GM18861 (cell line): Measurements from ENCODE around the gene DUSP9.
"Not testable (repeated sequence)": the region's sequence is repeated elsewhere in the genome, so short reads cannot be mapped to it uniquely, and the experiment has no call there.

Experiments used
- ATAC-seq: cut with Tn5 transposase; IDR thresholded peaks from one replicate; pipeline ENCODE4 v1.9.1; 2021; ENCODE audit not compliant: unreplicated experiment

Gene DUSP9, protein sequence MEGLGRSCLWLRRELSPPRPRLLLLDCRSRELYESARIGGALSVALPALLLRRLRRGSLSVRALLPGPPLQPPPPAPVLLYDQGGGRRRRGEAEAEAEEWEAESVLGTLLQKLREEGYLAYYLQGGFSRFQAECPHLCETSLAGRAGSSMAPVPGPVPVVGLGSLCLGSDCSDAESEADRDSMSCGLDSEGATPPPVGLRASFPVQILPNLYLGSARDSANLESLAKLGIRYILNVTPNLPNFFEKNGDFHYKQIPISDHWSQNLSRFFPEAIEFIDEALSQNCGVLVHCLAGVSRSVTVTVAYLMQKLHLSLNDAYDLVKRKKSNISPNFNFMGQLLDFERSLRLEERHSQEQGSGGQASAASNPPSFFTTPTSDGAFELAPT

DNA sequence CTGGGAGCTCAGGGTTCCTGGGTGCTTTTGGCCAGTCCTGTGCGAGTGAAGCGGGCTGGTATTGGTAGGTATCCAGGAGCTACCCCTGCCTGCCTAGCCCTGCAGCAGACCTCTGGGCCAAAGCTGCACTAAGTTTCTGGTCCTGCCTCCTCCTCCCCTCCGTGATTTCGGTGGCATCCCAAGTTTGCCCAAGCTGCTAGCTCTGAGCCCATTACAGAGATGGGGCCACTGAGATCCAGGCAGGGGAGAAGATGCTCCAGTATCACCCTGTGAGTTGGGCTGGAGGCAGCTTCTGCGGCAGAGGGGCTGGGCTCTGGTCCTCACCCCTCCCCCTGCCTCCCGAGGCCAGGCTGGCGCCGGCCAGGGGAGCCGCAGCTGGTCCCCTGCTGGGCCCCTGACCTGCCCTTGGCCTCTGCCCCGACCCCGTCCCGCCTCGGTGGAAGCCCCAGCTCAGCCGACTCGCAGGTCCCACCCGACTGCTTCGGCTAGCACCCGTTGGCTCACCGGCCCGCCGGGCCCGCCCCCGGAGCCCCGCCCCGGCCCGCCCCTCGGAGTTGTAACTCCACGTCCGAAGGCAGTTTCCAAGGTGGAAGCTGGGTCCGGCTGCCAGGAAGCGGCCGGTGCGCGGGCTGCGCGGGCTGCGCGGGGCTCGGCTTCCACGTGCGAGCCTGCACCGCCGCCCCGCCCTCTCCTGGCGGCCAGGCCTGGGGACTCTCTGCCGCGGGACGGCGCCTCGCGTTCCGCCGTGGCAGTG lies at the start of gene DUSP9:
Gene DUSP9, plus strand, starts transcription at position 584 of the 754 bp plus-strand sequence. CDS start 751 bp downstream, outside the sequence.
- ATAC-seq: no peak

DNA sequence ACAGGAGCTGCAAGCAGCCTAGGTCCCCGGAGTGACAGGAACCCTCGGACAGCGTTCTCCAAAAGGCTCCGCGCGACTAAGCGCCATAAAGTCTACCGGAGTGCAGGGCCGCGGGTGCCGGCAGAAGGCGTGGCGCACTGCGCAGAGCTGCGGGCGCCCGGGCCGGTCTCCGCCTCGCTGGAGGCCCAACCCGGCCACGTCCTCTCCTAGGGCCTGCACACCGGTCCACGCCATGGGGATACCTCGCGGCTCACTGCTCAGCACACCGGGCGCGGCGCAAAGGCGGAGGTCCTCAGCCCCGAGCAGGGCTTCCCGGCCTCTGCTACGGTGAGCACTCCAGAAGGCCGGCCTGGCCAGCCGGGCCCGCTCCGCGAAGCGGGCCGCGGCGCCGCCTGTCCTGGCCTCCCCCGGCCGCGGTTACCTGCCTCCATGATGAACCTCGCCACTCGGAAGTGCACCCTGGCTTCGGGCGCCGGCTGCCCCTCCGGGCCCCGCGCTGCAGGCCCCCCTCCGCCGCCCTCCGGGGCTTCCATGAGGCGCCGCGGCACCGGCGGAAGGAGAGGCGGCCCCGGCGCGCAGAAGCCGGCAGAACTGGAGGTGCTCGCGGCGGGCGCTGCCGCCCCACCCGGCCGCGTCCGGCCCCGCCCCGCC lies 48.3 kb upstream of the DUSP9 start, which contains the start of gene CCNQ:
Gene CCNQ, minus strand, starts transcription at position 599 of the 651 bp plus-strand sequence. Its CDS starts 66 bp downstream, at position 533.
- peak; percentile 37 for ATAC-seq

DNA sequence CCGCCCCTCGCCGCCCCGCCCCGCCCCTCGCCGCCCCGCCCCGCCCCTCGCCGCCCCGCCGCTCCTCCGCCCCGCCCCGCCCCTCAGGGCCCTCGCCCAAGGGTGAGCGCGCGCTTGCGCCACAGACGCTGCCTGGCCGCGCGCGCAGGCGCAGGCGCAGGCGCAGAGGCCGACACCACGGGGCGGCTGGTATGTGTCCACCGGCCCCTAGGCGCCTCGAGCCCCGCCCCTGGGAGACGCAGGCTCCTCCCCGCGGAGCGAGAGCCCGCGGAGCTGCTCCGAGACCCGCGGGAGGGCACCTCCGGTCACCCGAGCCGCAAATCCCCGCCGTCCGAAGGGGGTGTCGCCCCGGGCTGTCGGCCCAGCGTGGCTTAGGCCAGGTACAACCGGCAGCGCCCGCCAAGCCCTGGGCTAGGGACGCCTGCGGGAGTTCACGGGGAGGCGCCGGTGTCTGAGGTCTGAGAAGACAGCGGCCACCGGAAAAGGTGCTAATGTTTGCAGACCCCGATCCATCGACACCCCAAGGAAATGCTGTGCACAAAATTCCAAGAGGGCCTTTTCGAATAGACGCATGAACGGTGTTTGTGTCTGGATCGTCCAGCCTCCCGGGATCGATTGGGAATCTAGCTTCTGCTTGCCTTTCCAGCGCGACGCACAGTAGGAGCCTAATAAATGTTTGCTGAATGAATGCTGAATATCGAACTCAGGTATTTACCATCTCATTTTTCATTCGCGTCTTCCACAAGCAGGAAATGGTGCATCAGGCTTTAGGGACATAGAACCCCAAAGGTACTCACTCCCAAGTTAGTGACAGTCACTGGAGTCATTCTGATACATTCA lies 47.6 kb upstream of the DUSP9 start:
- peak; percentile 70 for ATAC-seq

DNA sequence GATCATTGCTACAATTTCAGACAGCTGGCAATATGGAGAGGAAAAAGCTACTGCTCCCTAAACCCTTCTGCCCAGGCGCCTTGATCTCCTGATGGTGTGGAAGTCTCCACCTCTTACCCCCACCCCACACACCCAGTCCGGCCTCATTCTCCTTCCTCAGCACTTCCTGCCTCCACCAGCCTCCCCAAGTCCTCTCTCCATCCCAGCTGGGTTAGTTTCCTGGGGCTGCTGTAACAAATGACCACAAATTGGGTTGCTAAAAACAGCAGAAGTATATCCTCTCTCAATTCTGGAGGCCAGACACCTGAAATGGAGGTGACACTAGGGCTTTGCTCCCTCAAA lies 47.0 kb upstream of the DUSP9 start:
- no peak for ATAC-seq

DNA sequence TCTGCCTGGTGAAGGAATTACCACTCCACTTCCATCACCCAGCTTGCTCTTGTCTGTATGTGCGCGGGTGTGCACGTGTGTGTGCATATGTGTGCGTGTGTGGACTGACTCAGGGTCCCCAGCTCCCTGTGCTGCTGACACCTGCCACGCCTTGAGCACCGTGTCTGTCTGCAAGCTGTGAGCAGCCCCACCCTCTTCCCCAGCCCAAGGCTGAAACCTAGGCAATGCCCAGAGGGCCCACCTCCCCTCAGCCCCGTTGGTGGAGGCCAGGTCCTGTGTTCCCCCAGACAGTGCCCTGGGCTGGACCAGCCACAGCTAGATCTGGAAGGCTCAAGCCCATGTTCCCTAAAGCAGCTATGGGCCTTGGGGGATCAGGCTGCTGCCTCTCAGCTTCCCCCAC lies 46.1 kb upstream of the DUSP9 start:
- ATAC-seq: no peak

DNA sequence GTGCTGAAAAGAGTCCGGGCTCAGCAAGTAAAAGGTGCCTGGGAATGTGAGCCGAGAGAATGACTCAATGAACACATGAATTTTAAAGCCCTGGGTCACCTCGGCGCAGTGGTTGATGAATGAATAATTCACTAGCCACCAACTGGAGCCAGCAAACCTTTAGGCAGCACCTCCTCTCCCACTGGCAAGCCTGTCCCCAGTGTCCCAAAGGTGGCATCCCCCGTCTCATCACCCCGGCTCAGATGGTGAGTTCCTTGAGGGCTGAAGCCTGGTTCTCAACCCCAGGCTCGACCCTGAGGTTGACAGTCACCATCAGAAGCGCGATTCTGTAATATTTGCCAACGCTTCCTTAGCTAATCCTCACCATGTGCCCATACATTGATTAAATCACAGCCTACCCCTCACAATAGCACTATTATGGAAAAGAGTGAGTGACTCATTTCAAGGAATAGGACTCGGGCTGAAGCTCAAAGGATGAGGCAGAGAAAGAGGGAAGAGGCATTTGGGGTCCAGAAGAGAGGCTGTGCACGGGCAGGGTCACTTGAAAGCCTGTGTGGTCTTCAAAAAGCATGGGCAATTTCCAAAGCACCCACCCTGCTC lies 45.4 kb upstream of the DUSP9 start:
- ATAC-seq: no peak

DNA sequence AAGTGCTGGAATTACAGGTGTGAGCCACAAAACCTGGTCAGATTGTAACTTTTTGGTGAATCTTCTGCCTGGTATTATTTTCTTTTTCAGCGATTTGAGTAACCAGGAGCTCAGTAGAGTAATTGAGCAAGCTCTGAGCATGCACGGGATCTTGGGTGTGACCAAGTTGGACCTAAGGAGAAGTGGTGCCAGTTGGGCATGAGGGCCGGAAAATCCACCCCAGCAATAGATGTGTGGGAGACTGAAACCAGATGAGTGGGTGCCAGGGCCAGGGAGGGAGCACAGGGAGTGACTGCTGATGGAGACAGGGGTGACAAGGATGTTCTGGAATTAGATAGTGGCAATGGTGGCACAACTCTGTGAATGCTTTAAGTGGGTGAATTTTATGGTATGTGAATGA lies 44.4 kb upstream of the DUSP9 start:
- no peak for ATAC-seq

DNA sequence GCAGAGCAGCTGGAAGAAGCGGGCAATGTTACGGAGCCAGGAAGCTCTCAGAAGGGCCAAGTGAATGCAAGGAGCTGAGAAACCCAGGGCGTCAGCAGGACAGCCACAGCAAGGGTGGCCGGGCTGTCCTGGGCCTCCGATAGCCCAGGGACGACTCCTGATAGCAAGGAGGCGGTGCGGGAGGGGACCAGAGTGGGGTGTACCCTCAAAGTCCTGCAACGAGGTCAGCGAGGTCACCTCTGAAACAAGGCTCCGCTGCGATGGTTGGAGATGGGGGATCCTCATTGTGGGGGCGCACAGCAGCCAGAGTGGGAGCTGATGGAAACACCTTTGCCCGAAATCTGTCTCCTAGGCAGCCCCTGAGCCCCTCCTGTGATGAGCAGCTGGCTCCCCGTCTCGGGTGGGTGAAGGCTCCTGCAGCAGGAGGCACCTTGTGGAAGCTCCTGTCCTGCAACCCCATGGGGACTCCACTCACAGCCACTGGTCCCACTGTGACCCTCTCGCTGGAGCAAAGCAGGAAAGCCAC lies 43.8 kb upstream of the DUSP9 start:
- no peak for ATAC-seq

DNA sequence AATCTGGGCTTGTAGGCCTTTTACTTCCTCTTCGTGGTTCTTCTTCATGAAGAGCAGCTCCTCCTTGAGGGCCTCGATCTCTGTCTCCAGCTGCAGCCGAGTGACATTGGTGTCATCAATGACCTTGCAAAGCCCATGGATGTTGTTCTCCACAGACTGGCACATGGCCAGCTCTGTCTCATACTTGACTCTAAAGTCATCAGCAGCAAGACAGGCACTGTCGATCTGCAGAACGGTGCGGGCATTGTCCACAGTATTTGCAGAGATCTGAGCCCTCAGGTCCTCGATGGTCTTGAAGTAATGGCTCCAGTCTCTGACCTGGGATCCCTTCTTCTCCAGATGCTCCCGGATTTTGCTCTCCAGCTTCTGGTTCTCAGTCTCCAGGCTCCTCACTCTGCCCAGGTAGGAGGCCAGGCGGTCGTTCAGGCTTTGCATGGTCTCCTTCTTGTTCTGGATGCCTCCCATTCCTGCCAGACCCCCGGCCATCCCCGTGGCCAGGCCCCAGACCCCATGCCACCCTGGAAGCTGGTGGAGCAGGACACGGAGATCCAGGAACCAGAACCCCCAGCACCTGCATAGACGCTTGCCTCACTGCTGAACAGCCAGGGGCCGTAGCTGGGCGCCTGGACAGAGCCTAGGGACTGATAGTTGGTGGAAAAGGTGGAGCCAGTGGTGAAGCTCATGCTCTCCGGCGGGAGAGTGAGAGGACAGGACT lies 42.2 kb upstream of the DUSP9 start:
- not testable (repeated sequence) for ATAC-seq

DNA sequence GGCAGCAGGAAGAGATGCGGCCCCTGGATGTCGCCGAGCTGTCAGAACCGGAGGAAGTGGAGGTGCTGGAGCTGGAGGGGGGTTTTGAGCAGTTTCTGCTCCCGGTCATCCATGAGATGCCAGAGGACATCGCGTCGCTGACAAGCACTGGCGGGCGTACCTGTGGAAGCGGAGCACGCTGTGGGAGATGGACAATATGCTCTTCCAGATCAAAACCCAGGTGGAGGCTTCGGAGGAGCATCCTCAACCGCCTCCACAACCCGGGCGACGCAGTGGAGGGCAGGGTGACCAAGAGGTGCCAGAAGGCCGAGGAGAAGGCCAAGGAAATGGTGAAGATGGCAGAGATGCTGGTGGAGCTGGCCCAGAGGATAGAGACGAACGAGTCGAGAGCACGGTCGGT lies 40.5 kb upstream of the DUSP9 start:
- no peak for ATAC-seq

DNA sequence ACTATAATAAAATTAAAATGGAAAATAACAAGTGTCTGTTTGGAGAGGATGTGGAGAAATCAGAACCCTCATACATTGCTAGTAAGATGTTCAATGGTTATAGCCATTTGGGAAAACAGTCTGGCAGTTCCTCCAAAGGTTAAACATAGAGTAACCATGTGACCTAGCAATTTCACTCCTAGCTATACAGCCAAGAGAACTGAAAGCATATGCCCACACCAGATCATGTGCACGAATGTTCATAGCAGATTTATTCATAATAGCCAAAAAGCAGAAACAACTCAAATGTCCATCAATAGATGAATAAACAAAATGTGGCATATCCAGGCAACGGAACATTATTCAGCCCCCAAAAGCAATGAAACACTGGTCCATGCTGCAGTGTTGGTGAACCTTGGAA lies 38.6 kb upstream of the DUSP9 start:
- no peak for ATAC-seq

DNA sequence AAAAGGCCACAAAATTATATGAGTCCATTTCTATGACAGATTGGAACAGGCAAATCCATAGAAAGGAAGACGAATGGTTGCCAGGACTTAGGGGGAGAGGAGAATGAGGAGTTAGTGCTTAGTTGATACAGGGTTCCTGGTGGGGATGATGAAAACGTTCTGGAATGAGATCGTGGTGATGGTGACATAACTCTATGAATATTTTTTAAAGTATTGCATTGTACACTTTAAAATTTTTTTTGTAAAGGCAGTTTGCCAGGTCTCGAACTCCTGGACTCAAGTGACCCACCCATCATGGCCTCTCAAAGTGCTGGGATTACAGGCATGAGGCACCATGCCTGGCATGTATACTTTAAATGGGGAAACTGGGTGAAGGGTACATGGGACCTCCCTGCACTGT lies 38.2 kb upstream of the DUSP9 start:
- ATAC-seq: no peak

DNA sequence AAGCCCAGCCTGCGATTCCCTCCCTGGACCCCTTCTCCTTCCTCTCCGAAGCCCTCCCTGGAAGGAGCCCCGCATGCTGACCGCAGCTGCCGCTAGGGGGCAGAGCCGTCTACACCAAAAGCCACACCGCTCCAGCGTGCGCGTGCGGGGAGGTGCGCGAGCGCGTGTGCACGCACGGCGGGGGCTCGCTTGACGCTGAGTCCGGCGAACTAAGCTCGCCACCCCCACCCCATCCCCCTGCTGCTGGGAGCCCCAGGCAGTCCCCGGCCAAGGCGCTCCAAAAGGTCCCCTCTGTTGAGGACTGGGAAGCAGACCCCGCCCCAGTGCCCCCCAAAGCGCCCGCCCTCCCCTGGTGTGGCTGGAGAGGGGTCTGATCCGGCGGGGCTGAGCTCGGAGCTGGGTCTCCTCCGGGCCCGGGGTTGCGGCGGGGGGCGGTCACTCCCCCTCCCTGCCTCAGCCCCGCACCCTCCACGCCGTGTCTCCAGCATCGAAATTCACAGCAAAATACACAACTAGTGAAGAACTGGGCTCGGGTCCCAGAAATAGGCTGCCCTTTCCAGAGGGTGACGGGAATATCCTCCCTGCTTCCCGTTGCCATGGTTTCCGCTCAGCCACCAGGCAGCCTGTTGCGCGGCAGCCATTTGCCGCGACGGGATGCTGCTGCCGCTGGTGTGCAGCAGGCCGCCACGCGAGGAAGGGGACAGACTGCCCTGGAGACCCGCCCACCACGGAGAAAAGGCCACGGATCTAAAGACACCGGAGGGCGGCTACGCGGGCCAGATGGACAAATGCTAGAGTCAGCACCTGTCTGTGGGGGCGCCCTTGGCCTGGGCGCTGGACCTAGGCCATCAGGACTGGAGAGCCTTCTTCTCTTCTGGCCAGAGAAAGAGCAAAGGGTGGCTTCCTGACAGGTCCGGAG lies 36.8 kb upstream of the DUSP9 start:
- no peak for ATAC-seq

DNA sequence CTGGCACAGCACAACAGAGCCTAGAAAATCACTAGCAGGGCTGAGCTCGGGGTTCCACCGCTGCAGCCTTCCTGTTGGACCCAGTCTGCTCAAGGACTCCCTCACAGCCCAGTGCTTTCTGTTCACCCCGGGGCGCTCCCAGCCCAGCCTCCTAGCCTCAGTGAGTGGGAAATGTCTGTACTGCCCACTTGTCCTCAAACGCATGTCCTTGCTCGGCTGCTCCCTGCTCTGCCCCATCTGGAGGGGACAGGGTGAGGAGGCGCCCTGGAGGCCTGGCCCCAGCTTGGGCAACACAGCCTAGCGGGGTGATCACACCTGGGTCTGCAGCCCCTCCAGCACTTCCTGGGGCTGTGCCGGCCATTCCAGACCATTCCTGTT lies 36.2 kb upstream of the DUSP9 start:
- ATAC-seq: no peak

DNA sequence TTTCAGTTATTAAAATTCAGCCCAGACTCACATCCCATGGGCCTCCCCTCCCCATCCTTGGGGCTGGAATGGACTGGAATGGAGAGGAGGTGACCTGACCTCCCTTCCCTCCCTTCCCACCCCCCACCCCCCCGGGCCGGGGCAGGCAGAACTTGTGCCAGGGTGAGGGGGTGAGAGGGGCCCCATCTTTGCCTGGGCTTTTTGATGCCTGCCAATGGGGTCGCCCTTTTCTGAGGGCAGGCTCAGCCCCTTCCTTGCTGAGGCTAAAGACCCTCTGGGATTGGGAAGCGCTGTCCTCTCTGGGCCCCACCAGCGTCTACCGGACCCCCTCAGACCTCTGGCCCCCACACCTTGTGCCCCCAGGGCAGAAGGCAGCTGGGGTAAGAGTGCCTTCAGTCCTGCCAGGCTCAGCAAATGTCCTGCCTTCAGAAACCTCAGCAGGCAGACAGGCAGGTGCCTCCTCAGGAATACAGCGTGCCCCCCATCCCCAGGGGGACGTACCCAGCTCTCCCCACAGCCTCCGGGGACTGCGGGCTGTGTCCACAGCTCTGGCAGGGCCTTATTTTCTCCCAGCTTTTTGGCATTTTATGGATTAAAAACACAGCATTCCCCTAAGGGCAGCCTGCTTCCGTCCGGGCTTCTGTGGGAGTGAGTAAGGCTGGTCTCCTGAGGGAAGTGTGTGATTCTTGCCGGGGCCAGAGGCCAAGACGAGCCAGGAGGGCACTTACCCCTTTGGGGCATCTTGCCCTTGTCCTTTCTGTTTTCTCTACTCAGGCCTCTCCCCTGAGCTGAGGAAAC lies 35.5 kb upstream of the DUSP9 start:
- ATAC-seq: no peak

DNA sequence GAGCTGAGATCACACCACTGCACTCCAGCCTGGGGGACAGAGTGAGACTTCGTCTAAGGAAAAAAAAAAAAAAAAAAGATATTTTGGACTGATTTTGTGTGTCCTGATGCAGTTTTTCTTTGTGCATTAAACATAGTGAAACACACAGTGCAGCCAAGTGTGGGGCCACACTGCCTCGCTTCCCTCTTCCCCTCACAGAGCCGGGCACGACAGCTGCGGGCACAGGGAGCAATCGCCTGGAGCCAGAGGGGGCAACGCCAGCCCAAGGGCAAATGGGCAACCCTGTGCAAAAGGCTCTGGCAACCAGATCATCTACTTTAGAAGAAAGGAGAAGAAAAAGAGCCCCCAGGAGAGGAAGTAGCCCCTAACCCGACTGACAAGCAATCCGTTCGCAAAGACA lies 34.6 kb upstream of the DUSP9 start:
- no peak for ATAC-seq

DNA sequence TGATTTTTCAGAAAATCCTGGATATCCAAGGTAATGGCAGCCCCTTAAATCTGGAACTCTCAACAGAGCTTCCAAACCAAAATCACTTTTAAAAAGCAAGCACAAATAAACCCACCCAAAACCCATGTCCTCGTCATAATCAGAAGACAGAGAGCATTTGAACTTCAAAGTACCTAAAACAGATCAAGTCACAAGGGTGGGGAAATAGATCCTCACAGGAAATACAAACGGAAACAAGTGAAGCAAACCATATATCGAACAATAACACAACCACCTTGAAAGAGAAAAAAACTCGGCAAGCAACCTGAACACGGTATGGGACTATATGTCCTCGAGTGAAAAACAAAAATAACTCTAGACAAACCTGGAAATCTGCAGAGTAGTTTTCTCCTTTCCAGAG lies 32.2 kb upstream of the DUSP9 start:
- no peak for ATAC-seq

DNA sequence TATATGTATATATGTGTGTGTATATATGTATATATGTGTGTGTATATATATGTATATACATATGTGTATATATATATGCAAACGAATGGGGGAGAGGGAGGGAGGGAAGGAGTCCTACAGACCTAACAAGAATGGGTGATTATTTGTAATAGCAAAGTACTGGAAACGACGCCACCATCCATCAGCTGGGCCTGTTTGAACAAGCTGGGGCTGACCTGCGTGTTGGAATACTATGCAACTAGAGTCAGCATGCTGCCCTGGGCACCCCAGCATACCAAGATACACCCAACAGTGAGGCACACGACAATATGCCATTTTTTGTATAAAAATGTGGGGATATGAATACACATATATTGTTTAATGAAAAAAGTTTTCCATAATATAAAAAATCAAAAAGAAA lies 26.4 kb upstream of the DUSP9 start:
- ATAC-seq: no peak
